Vagina (tissue), 2 donors: ENCODE results near the gene GOLGA6L2. TPM values are rescaled to one million over a fixed set of nuclear protein-coding genes. Genes with fewer than 3 reads are reported as not detected.
A peak's percentile ranks its signal among the peaks of the same experiment; 100 is the strongest.

ENCODE experiments used
- DNase-seq, 2 donors: peaks; one replicate each; pipeline ENCODE4 v3.0.0-alpha.2; 2017; ENCODE audit errors: extremely low spot score in 2 of 2
- H3K27ac ChIP-seq: fragments of 200-600 bp; sonication (generic); one replicate; pipeline ENCODE4 v1.5.1; 2019
- H3K27me3 ChIP-seq: fragments of 200-600 bp; sonication (generic); one replicate; pipeline ENCODE4 v1.5.1; 2019
- H3K36me3 ChIP-seq, 2 donors: fragments of 200-600 bp; sonication (generic); one replicate each; pipeline ENCODE4 v1.5.1; 2017 to 2019
- H3K4me1 ChIP-seq: fragments of 200-600 bp; sonication (generic); one replicate; pipeline ENCODE4 v1.5.1; 2019
- H3K4me3 ChIP-seq, 2 donors: fragments of 200-600 bp; sonication (generic); 1 replicate in 1 of 2; 2 replicates in 1 of 2; pipeline ENCODE4 v1.5.1; 2016 to 2019
- H3K9me3 ChIP-seq: fragments of 200-600 bp; sonication (generic); one replicate; pipeline ENCODE4 v1.5.1; 2019
- POLR2A ChIP-seq, 2 donors: fragments of 450-650 bp; IDR thresholded peaks; one replicate each; pipeline ENCODE4 v1.6.1; 2017; ENCODE audit warnings: antibody characterized with exemption in 2 of 2, mild to moderate bottlenecking in 2 of 2, moderate library complexity in 2 of 2
- POLR2AphosphoS5 ChIP-seq, 2 donors: sonication (generic); formaldehyde crosslinking; IDR thresholded peaks; one replicate each; pipeline ENCODE4 v1.9.0; 2017; ENCODE audit warnings: antibody characterized with exemption in 2 of 2, mild to moderate bottlenecking in 2 of 2, low read depth in 1 of 2; ENCODE audit not compliant: insufficient read depth in 1 of 2
- intact Hi-C: fragments of 100-400 bp; cut with DNase I; formaldehyde crosslinking; loops from one replicate; pipeline ENCODE4 v1.15.1; 2023
- total RNA-seq: library from RNA; depleted of rRNA; stranded (reverse); fragments of >200 nt; gene quantifications from one replicate; pipeline ENCODE4 v1.2.3, GENCODE V29; 2016
- TF ChIP-seq, protein P1 (sequence below), 3 experiments: fragments of 450-650 bp in 2 of 3; fragments of 200-600 bp in 1 of 3; sonication (generic) in 1 of 3; IDR thresholded peaks; one replicate each; pipeline ENCODE4 v1.5.1; 2017 to 2019; ENCODE audit warnings: antibody characterized with exemption in 3 of 3, mild to moderate bottlenecking in 2 of 3, moderate library complexity in 2 of 3

Gene GOLGA6L2
- total RNA-seq, 1 donor from 2014 or later = not detected

DNA sequence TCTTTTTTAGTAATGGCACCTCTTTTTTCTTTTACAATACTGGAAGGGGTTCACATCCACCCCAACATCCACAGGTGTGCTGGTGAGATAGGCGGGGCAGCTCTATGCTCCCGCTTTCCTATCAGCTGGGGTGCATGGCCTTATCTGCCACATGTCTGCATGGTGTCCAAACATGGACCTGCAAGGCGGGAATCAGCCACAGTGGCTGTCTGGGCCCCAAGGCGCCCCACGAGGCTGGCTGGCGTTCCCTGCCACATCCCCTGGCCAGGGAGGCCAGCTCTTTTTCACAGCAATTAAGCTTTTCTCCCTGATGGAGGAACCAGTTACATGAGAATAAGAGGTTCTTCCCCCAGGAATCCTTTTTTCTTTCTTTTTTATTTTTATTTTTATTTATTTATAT is 30.9 kb upstream of the GOLGA6L2 start:
- no peaks in the 10 kb centered on the region for H3K36me3 ChIP-seq
- no peaks in the 10 kb centered on the region for H3K4me1 ChIP-seq
- no peak for TF ChIP-seq POLR2A (IDR thresholded peaks at IDR 0.05)
- no peak for TF ChIP-seq POLR2AphosphoS5 (IDR thresholded peaks at IDR 0.05; ENCODE audit: insufficient read depth in 1 of 2, low read depth in 1 of 2)
- TF ChIP-seq, protein P1, sequence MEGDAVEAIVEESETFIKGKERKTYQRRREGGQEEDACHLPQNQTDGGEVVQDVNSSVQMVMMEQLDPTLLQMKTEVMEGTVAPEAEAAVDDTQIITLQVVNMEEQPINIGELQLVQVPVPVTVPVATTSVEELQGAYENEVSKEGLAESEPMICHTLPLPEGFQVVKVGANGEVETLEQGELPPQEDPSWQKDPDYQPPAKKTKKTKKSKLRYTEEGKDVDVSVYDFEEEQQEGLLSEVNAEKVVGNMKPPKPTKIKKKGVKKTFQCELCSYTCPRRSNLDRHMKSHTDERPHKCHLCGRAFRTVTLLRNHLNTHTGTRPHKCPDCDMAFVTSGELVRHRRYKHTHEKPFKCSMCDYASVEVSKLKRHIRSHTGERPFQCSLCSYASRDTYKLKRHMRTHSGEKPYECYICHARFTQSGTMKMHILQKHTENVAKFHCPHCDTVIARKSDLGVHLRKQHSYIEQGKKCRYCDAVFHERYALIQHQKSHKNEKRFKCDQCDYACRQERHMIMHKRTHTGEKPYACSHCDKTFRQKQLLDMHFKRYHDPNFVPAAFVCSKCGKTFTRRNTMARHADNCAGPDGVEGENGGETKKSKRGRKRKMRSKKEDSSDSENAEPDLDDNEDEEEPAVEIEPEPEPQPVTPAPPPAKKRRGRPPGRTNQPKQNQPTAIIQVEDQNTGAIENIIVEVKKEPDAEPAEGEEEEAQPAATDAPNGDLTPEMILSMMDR (IDR thresholded peaks at IDR 0.05) = no peak
- no peaks in the 10 kb centered on the region for H3K27me3 ChIP-seq
- no peak for DNase-seq
- H3K9me3 ChIP-seq = no peaks in the 10 kb centered on the region
- H3K4me3 ChIP-seq = no peak overlapping the region
- intact Hi-C loops = no loop called here
- no peak overlapping the region for H3K27ac ChIP-seq

DNA sequence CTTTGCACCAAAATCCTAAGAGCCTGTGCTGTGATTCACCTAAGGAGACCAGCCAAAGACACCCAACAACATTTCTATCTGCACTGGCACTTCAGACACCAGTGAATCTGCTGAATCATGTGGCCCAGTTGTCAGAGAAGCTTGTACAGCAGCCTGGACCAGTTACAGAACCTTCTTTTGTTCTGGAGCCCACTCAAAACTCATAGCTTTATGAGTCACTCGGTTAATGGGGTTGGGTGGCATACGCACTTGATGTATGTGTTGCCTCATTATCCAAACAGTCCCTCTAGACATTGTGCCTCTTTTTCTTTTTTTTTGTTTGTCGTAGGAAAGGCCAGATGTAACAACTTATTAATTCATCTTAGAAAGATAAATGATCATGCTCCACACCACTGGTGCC is 25.6 kb upstream of the GOLGA6L2 start:
- no peak for DNase-seq
- no peak overlapping the region for H3K4me3 ChIP-seq
- intact Hi-C loops = no loop called here
- no peaks in the 10 kb centered on the region for H3K36me3 ChIP-seq
- no peak overlapping the region for H3K27ac ChIP-seq
- no peaks in the 10 kb centered on the region for H3K9me3 ChIP-seq
- no peak for TF ChIP-seq POLR2A (IDR thresholded peaks at IDR 0.05)
- peak in 1 of 2 donors; percentile 13 for TF ChIP-seq POLR2AphosphoS5 (IDR thresholded peaks at IDR 0.05; ENCODE audit: insufficient read depth in 1 of 2, low read depth in 1 of 2)
- TF ChIP-seq, protein P1 (IDR thresholded peaks at IDR 0.05) = no peak
- no peaks in the 10 kb centered on the region for H3K4me1 ChIP-seq
- no peaks in the 10 kb centered on the region for H3K27me3 ChIP-seq

DNA sequence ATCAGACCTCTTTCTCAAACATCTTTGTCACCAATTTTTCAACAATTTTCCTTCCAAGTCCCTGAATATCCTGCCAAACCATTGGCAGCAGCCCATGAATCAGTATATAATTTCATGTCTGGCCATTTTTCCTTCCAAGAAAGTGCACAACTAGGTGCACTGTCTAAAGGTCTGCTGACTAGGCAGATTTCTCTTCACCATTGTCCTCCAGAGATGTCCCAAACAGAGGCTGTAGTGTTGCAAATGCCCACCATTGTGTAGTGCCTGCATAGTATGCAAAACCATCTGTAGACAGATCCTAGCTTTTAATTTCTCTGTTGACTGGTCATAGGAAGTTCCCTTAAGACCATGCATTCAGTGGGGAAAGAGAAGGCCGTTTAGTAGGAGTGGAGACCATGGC is 25.0 kb upstream of the GOLGA6L2 start:
- Histone ChIP-seq H3K27ac (no peak overlapping the region), H3K4me3 (no peak overlapping the region), H3K36me3 (no peaks in the 10 kb centered on the region), H3K4me1 (no peaks in the 10 kb centered on the region), H3K9me3 (no peaks in the 10 kb centered on the region), H3K27me3 (no peaks in the 10 kb centered on the region)
- DNase-seq = no peak
- intact Hi-C loops = no loop called here
- TF ChIP-seq, protein P1 (IDR thresholded peaks at IDR 0.05) = no peak
- no peak for TF ChIP-seq POLR2A (IDR thresholded peaks at IDR 0.05)
- TF ChIP-seq POLR2AphosphoS5 (IDR thresholded peaks at IDR 0.05; ENCODE audit: insufficient read depth in 1 of 2, low read depth in 1 of 2) = no peak

DNA sequence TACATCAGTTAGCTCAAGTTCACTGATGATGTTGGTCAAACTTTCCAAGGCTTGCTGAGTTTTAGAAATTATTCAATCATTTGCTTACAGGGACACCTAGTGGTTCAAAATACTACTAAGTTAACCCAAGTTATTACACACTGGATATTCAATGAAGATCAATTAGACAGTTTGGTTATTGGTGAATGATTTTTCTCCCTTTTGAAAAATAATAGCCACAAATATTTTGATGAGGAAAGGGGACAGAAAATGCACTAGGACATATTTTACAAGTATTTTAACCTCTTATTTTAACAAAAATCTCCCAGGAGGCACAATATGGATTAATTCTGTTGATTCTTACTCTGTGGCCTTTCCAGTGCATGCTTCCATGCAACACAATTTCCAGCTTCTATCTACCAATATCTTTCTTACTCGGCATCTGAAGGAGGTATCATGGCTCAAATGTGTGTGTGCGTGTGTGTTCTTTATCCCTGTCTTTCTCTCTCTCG is 20.1 kb upstream of the GOLGA6L2 start:
- no peak overlapping the region for H3K4me3 ChIP-seq
- no peaks in the 10 kb centered on the region for H3K4me1 ChIP-seq
- DNase-seq = no peak
- H3K36me3 ChIP-seq = no peaks in the 10 kb centered on the region
- H3K27me3 ChIP-seq = no peaks in the 10 kb centered on the region
- TF ChIP-seq, protein P1 (IDR thresholded peaks at IDR 0.05) = peak in 2 of 3 experiments; percentile 22 to 30
- no peak for TF ChIP-seq POLR2A (IDR thresholded peaks at IDR 0.05)
- no peak overlapping the region for H3K27ac ChIP-seq
- no peaks in the 10 kb centered on the region for H3K9me3 ChIP-seq
- intact Hi-C loops = no loop called here

DNA sequence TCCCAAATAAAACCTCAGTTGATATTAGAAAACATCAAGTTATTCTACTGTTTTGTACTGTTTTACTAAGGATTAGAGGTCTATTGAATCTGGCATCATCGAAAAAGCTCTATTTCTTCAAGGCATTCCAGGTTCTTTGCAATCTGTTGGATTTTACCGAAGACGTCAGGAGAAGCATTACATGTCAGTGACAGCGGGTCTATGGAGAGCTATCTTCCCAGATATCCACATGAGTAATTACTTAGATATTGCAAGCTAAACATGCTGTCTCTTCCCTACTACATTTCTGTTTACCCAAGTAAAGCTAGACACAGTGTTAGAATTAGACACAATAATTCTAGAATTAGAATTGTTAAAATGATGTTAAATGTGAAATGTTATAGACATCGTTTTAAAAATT is 10.8 kb upstream of the GOLGA6L2 start:
- Histone ChIP-seq H3K27me3 (no peaks in the 10 kb centered on the region), H3K27ac (no peak overlapping the region), H3K4me3 (no peak overlapping the region), H3K4me1 (no peaks in the 10 kb centered on the region), H3K9me3 (no peaks in the 10 kb centered on the region), H3K36me3 (no peaks in the 10 kb centered on the region)
- no peak for DNase-seq
- TF ChIP-seq POLR2A (IDR thresholded peaks at IDR 0.05) = no peak
- TF ChIP-seq, protein P1 (IDR thresholded peaks at IDR 0.05) = no peak
- no peak for TF ChIP-seq POLR2AphosphoS5 (IDR thresholded peaks at IDR 0.05; ENCODE audit: insufficient read depth in 1 of 2, low read depth in 1 of 2)
- intact Hi-C loops = no loop called here
